ENCODE results near the gene PIGU. TPM values are rescaled to one million over a fixed set of nuclear protein-coding genes. Genes with fewer than 3 reads are reported as not detected.

PIGU gene
- total and polyA plus RNA-seq, 9 of the 15 experiments (the other 6 are each of a cell fraction or from before 2014, with no cell fraction given) = 6.5 to 100 (median 28.1) TPM

DNA sequence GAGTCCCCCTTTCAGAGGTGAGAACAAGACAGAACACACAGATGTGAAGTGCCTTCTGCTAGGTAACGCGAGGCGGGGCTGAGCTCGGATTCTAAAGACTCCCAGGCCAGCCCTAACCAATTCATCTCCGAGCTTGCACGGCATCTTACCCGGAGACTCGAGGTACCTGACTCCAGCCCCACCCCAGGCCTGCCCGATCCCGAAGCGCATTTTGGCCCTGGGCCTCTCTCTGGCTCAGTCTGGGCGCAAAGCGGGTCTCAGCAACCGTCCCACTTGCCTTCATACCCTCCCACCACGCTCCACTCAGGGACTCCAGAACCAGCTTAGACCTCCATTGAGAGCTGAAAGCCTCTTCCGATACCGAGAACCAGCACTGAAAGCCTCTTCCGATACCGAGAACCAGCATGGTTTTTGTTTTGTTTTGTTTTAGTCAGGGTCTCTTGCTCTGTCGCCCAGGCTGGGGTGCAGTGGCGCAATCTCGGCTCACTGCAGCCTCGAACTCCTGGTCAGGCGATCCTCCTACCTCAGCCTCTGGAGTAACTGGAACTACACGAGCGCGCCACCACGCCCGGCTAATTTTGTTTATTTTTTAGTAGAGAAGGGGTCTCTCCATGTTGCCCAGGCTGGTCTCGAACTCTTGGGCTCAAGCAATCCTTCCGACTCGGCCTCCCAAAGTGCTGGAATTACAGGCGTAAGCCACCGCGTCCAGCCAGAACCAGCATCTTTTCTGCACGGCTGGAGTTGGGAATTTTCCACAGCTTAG is 161.2 kb downstream of the PIGU start (continued):
- TF ChIP-seq ZNF431 (CRISPR knock-in tag; IDR thresholded peaks at IDR 0.05) = peak; percentile 35

DNA sequence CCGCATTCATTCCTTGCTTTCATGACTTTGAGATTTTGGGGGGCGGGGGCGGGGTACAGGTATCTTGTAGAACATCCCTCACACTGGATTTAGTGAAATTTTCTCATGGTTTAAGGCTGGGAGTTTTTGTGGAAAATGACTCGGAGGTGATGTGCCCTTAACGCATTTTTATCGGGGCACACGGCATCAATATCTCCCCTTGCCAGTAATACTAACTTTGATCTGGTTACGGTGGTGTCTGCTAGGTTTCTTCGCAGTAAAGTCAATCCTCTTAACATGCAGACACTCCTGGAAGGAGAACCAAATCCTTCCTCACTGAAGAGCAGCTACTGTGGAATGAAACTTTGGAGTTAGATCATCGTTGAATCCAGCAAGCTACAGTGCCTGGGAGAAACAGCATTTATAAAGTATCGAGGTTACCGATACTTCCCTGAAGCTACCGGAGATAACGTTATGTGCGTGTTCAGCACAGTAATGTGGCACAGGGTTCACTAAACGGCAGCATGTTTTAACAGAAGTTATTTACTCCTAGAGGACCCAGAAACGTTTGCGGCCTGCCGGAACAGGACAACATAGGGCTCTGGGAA is 161.9 kb downstream of the PIGU start:
- peak; percentile 15 for ATAC-seq
- H3K27ac ChIP-seq (ENCODE audit: extremely low read depth, low read depth, low read length) = peak overlapping the region; percentile 80; the same call in 2 of the 3 replicates
- peak overlapping the region; percentile 79 to 97 for H3K9ac ChIP-seq (ENCODE audit: insufficient read depth in 1 of 2, low read depth in 2 of 2, low read length in 2 of 2)
- in situ Hi-C loops (cut with MboI) = loop anchor here (5.0 kb wide), 1 partner anchor 213 kb away; the partner anchor contains the start of gene AHCY
- peak overlapping the region; percentile 99 for H3K4me2 ChIP-seq (ENCODE audit: insufficient read depth, low read length)
- H3K4me1 ChIP-seq (replicated peaks in 1 of 2; ENCODE audit: control insufficient read depth in 2 of 2, insufficient read depth in 2 of 2, low read length in 2 of 2) = peaks cover 12 to 18% of the 10 kb centered on the region in 2 experiments; a peak in 4 of 5 replicates
- peaks cover 16% of the 10 kb centered on the region; the same call in 2 of the 3 replicates for H3K36me3 ChIP-seq (ENCODE audit: control insufficient read depth, insufficient read depth, low read length)
- intact Hi-C loops (cut with micrococcal nuclease) = loop anchor here (5.0 kb wide), 1 partner anchor 43 kb away; no protein-coding TSS in a partner anchor
- DNase-seq (ENCODE audit: extremely low read depth in 1 of 4, low spot score in 3 of 4) = no peak
- H2AFZ ChIP-seq (ENCODE audit: low read depth, low read length) = peak overlapping the region; percentile 96
- H3K9me1 ChIP-seq (ENCODE audit: control insufficient read depth, insufficient read depth, low read length) = no peaks in the 10 kb centered on the region
- BruUV-seq (replicated peaks) = no TSS peak
- no peaks in the 10 kb centered on the region for H3K27me3 ChIP-seq (ENCODE audit: control insufficient read depth in 2 of 2, insufficient read depth in 2 of 2, low read length in 2 of 2)
- peak overlapping the region; percentile 67 for H3K4me3 ChIP-seq
- no peaks in the 10 kb centered on the region for H4K20me1 ChIP-seq (replicated peaks; ENCODE audit: control insufficient read depth, insufficient read depth, low read length)
- no peak for FAIRE-seq
- H3K79me2 ChIP-seq (ENCODE audit: control insufficient read depth, insufficient read depth, low read length) = peaks cover 46% of the 10 kb centered on the region
- no peaks in the 10 kb centered on the region for H3K9me3 ChIP-seq (replicated peaks; ENCODE audit: control insufficient read depth, insufficient read depth, low read depth, low read length)
- ChIA-PET POLR2A (interaction anchor here (0.6 to 2.5 kb wide), 9 partner anchors 9 to 215 kb away, joined by 3 to 8 read pairs (median 3); no protein-coding TSS in a partner anchor), CTCF (ENCODE audit: low intra/inter-chr PET ratio) (no interaction called here)
- WGBS (ENCODE audit: insufficient coverage, low coverage, missing lambda C conversion rate) = 9% methylated on average over 19 of the region's 19 CpGs
- TF ChIP-seq, protein P1, sequence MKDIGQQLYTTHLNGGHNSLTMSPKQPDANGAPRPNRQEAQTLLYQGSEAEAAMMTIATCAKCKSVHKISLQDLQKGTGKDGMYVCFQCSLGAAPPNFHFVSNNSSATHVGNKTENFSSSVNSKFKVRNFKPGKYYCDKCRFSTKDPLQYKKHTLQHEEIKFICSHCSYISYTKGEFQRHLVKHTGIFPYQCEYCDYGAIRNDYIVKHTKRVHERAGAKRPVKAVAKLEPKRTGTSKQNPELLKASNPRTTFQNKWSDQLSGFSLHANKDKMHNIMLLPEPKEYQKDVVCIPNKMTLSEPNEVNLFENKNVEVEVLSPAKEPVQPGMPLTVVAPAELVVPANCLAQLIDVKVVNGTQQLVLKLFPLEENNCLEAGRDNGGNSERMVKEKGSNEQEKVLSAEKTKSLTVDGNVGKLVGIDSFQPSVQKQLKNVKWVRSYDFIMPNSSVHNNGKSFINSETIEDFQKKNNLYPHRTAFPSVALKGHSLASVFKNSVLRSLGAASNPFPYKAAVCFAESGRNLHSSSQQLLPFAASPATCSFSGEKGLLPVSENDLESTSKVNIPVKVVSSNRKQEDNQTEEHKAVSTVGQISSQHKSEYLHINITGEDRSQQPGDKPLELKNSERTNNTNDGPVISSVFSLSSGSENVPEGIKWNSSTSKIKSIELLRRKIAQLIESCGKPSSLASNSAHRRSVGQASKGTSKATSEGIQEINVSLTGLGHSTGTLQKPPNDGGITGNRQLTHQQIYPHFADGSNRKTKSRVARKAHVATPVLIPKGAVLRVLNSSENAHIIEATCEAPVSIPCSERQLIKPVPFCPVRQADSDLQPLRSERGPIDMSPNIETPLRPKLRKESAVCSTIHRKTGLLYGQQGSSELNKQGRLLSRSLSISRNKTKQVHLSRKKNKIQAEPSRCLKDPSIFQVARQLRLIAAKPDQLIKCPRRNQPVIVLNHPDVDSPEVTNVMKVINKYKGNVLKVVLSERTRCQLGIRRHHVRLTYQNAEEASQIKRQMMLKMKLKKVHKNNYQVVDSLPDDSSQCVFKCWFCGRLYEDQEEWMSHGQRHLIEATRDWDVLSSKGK (CRISPR knock-in tag; IDR thresholded peaks at IDR 0.05) = no peak
- TF ChIP-seq HNRNPH1 (optimal IDR thresholded peaks at IDR 0.05; ENCODE audit: low read depth, low read length) (no peak), MECOM (CRISPR knock-in tag; IDR thresholded peaks at IDR 0.05) (no peak), MIER1 (IDR thresholded peaks at IDR 0.05; ENCODE audit: low read depth) (no peak), CHD4 (IDR thresholded peaks at IDR 0.05; ENCODE audit: insufficient read depth, insufficient replicate concordance, low read depth, low read length, poor library complexity, severe bottlenecking) (no peak), SMARCA5 (IDR thresholded peaks at IDR 0.05) (no peak), ZNF766 (CRISPR knock-in tag; conservative IDR thresholded peaks at IDR 0.05) (no peak), CHD1 (IDR thresholded peaks at IDR 0.05; ENCODE audit: low read length) (peak; percentile 28)
- TF ChIP-seq, protein P2, sequence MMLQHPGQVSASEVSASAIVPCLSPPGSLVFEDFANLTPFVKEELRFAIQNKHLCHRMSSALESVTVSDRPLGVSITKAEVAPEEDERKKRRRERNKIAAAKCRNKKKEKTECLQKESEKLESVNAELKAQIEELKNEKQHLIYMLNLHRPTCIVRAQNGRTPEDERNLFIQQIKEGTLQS (IDR thresholded peaks at IDR 0.05) = no peak
- TF ChIP-seq, protein P2 (CRISPR knock-in tag; conservative IDR thresholded peaks at IDR 0.05) = 0 out of 2 replicates have a peak, but pooled peaks have one; percentile 44
- TF ChIP-seq, protein P3, sequence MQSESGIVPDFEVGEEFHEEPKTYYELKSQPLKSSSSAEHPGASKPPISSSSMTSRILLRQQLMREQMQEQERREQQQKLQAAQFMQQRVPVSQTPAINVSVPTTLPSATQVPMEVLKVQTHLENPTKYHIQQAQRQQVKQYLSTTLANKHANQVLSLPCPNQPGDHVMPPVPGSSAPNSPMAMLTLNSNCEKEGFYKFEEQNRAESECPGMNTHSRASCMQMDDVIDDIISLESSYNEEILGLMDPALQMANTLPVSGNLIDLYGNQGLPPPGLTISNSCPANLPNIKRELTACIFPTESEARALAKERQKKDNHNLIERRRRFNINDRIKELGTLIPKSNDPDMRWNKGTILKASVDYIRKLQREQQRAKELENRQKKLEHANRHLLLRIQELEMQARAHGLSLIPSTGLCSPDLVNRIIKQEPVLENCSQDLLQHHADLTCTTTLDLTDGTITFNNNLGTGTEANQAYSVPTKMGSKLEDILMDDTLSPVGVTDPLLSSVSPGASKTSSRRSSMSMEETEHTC (IDR thresholded peaks at IDR 0.05) = no peak

All from K562 (cell line).